HG03442 (cell line): ENCODE measurements around the gene TMEFF2.

ENCODE experiments used
- ATAC-seq: cut with Tn5 transposase; IDR thresholded peaks from one replicate; pipeline ENCODE4 v1.9.1; 2021; ENCODE audit warnings: mild to moderate bottlenecking, moderate library complexity; ENCODE audit not compliant: unreplicated experiment

TMEFF2 gene

GRCh38 chr2:192194866-192195547, at the start of gene TMEFF2:
TMEFF2 (minus strand) TSS chr2:192194933; CDS start chr2:192194524, 409 bp downstream.
- ATAC-seq: peak; percentile 64

- no peak for ATAC-seq
Observed at GRCh38 chr2:192243488-192243887, 48.8 kb upstream of the TMEFF2 start.

GRCh38 chr2:192236136-192236535, 41.4 kb upstream of the TMEFF2 start:
- no peak for ATAC-seq

- no peak for ATAC-seq
Observed at GRCh38 chr2:192230889-192231453, 36.2 kb upstream of the TMEFF2 start.

- no peak for ATAC-seq
Observed at GRCh38 chr2:192228685-192229084, 34.0 kb upstream of the TMEFF2 start.

GRCh38 chr2:192218970-192219369, 24.2 kb upstream of the TMEFF2 start:
- no peak for ATAC-seq

- ATAC-seq: no peak
Observed at GRCh38 chr2:192218377-192218776, 23.6 kb upstream of the TMEFF2 start.

GRCh38 chr2:192216336-192216735, 21.6 kb upstream of the TMEFF2 start:
- no peak for ATAC-seq

GRCh38 chr2:192215096-192215877, 20.6 kb upstream of the TMEFF2 start:
- no peak for ATAC-seq

GRCh38 chr2:192208848-192209247, 14.1 kb upstream of the TMEFF2 start:
- no peak for ATAC-seq

GRCh38 chr2:192206399-192206798, 11.7 kb upstream of the TMEFF2 start:
- no peak for ATAC-seq

GRCh38 chr2:192203876-192204275, 9.1 kb upstream of the TMEFF2 start:
- no peak for ATAC-seq

- ATAC-seq: no peak
Observed at GRCh38 chr2:192202373-192202772, 7.6 kb upstream of the TMEFF2 start.

GRCh38 chr2:192201116-192201515, 6.4 kb upstream of the TMEFF2 start:
- no peak for ATAC-seq

GRCh38 chr2:192197357-192197756, 2.6 kb upstream of the TMEFF2 start:
- no peak for ATAC-seq

GRCh38 chr2:192196421-192197194, 1.9 kb upstream of the TMEFF2 start:
- ATAC-seq: no peak

- no peak for ATAC-seq
Observed at GRCh38 chr2:192195548-192196418, 1.1 kb upstream of the TMEFF2 start.

- peak; percentile 21 for ATAC-seq
Observed at GRCh38 chr2:192194265-192194865, 368 bp downstream of the TMEFF2 start.

GRCh38 chr2:192190474-192190873, 4.3 kb downstream of the TMEFF2 start:
- ATAC-seq: no peak

GRCh38 chr2:192186806-192187205, 7.9 kb downstream of the TMEFF2 start:
- ATAC-seq: no peak
